Ovary (tissue), 9 donors: ENCODE measurements around the gene ZNF771. TPM values are rescaled to one million over a fixed set of nuclear protein-coding genes. Genes with fewer than 3 reads are reported as not detected.
"Not testable (repeated sequence)": the region's sequence is repeated elsewhere in the genome, so short reads cannot be mapped to it uniquely, and the experiment has no call there.

Experiments used
- DNase-seq, 5 donors: peaks; one replicate each; pipeline ENCODE4 v3.0.0-alpha.2; 2019 to 2020
- H3K27ac ChIP-seq, 2 donors: fragments of 200-600 bp; one replicate each; pipeline versions ENCODE4 v1.5.1 to v1.8.0; 2019 to 2022
- H3K27me3 ChIP-seq: fragments of 200-600 bp; one replicate; pipeline ENCODE4 v1.8.0; 2022
- H3K36me3 ChIP-seq: fragments of 200-600 bp; sonication (generic); one replicate; pipeline ENCODE4 v1.5.1; 2019
- H3K4me1 ChIP-seq: one replicate; pipeline ENCODE4 v1.8.1; 2013; ENCODE audit warnings: mild to moderate bottlenecking, moderate library complexity; ENCODE audit not compliant: insufficient read depth
- H3K4me3 ChIP-seq: fragments of 200-600 bp; sonication (generic); one replicate; pipeline ENCODE4 v1.5.1; 2017
- H3K9me3 ChIP-seq, 2 donors: fragments of 200-600 bp in 1 of 2; sonication (generic) in 1 of 2; one replicate each; pipeline versions ENCODE4 v1.5.1 to v1.8.1; 2013 to 2019; ENCODE audit warnings: mild to moderate bottlenecking in 1 of 2, moderate library complexity in 1 of 2
- EP300 ChIP-seq: sonication (generic); formaldehyde crosslinking; IDR thresholded peaks from one replicate; pipeline ENCODE4 v1.6.1; 2017; ENCODE audit warnings: antibody characterized with exemption
- POLR2A ChIP-seq: fragments of 450-650 bp; IDR thresholded peaks from one replicate; pipeline ENCODE4 v1.6.1; 2017; ENCODE audit warnings: antibody characterized with exemption, mild to moderate bottlenecking, moderate library complexity
- WGBS, 3 donors: extraction: QIAGEN DNeasy Blood & Tissue Kit in 1 of 3; methylation state at CpG; one replicate each; pipeline versions ENCODE4 v1.1.5 to v1.1.7; 2013 to 2017; 5-methylcytosine and 5-hydroxymethylcytosine counted together
- intact Hi-C, 4 donors: fragments of 100-400 bp; cut with DNase I; formaldehyde crosslinking; loops; one replicate each; pipeline versions ENCODE4 v1.11.0 to v1.15.1; 2022 to 2023
- polyA plus RNA-seq, 2 donors: library from polyadenylated mRNA; stranded (reverse); fragments of 200-250 nt in 1 of 2; fragments of 350-450 nt in 1 of 2; fragmentation: Illumina TruSeq in 1 of 2; extraction: RNeasy Lipid Tissue Mini Kit (QIAGEN cat#74804) in 1 of 2; gene quantifications; one replicate each; pipeline ENCODE4 v1.2.3, GENCODE V29; 2013 to 2014
- small RNA-seq: library from RNA; depleted of rRNA; stranded (forward); fragments of <200 nt; gene quantifications from one replicate; pipeline ENCODE3, GENCODE V24; 2016
- total RNA-seq, 7 donors: library from RNA; depleted of rRNA in 2 of 7; stranded (reverse); fragments of >200 nt in 2 of 7; fragmentation: NEBNext Ultra II Directional in 3 of 7; extraction: Animal tissue kit (Norgen Biotek cat#: 25700) in 3 of 7; gene quantifications; one replicate each; pipeline versions ENCODE4 v1.1.0 to v1.2.4, GENCODE V29; 2016 to 2023
- TF ChIP-seq, protein P1 (sequence below), 3 donors: fragments of 450-650 bp in 2 of 3; fragments of 200-600 bp in 1 of 3; IDR thresholded peaks; one replicate each; pipeline versions ENCODE4 v1.5.1 to v1.8.0; 2016 to 2022; ENCODE audit warnings: antibody characterized with exemption in 3 of 3, mild to moderate bottlenecking in 1 of 3
- donor health status: DM: no; HTN: no; CAD: no; lungs with moderate emphysema.
- donor health status: DM: no; HTN: no; CAD: no.
- donor health status: Bipolar disorder and iron deficiency.
- donor health status: DM: yes; HTN: yes; CAD: no.
- donor health status: DM: no; HTN: no; CAD: no.
- donor health status: DM: yes; HTN: yes; CAD: no.

ZNF771 gene
- total and polyA plus RNA-seq, 9 donors: 4.1 to 33.3 (median 15.9) TPM

DNA sequence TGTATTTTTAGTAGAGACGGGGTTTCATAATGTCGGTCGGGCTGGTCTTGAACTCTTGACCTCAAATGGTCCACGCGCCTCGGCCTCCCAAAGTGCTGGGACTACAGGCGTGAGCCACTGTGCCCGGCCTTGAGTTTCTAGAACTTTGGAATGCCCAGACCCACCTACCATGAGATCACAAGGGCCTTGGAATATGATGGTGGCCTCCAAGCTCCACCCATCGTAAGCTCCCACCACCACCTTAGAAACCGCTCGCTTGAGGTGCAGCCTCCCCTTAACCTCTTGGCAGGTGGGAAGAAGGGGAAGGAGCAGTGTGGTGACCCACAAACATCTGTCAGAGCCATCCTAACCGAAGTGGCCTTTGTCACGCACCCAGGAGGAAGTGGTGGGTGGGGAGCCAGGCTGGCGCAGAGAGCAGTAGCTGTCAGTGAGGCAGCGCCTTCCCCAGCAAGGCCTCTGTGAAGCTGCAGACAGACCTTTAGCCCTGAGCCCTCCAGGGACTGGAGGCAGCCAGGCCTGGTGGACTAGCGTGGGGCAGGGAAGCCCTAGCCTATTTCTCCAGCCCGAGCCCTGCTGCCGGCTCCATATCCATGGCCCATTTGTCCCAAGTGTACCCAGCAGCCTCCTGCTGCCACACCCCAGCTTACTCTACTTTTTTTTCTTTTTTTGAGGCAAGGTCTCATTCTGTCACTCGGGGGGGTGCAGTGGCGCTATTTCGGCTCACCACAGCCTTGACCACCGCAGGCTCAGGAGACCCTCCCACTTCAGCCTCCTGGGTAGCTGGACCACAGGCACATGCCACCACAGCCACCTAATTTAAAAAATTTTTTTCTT is 51.4 kb downstream of the ZNF771 start:
- H3K27ac ChIP-seq: no peak overlapping the region
- 81 to 85% (median 84%) methylated on average over 22 of the region's 22 CpGs for WGBS, 3 donors
- no peak for DNase-seq

GRCh38 chr16:30459456-30459855 is 52.0 kb downstream of the ZNF771 start:
- no peaks in the 10 kb centered on the region for H3K9me3 ChIP-seq
- intact Hi-C loops: no loop called here
- no peak overlapping the region for H3K4me3 ChIP-seq
- no peak overlapping the region for H3K27ac ChIP-seq
- H3K4me1 ChIP-seq: no peaks in the 10 kb centered on the region
- H3K27me3 ChIP-seq: no peaks in the 10 kb centered on the region
- 77 to 85% (median 80%) methylated on average over 11 of the region's 11 CpGs for WGBS, 3 donors
- TF ChIP-seq, protein P1, sequence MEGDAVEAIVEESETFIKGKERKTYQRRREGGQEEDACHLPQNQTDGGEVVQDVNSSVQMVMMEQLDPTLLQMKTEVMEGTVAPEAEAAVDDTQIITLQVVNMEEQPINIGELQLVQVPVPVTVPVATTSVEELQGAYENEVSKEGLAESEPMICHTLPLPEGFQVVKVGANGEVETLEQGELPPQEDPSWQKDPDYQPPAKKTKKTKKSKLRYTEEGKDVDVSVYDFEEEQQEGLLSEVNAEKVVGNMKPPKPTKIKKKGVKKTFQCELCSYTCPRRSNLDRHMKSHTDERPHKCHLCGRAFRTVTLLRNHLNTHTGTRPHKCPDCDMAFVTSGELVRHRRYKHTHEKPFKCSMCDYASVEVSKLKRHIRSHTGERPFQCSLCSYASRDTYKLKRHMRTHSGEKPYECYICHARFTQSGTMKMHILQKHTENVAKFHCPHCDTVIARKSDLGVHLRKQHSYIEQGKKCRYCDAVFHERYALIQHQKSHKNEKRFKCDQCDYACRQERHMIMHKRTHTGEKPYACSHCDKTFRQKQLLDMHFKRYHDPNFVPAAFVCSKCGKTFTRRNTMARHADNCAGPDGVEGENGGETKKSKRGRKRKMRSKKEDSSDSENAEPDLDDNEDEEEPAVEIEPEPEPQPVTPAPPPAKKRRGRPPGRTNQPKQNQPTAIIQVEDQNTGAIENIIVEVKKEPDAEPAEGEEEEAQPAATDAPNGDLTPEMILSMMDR (IDR thresholded peaks at IDR 0.05): no peak
- no peak for TF ChIP-seq POLR2A
- no peak for TF ChIP-seq EP300
- no peak for DNase-seq
- H3K36me3 ChIP-seq: no peaks in the 10 kb centered on the region

More for the DNA sequence above, 51.4 kb downstream of the ZNF771 start:
- H3K4me3 ChIP-seq: no peak overlapping the region
- no peaks in the 10 kb centered on the region for H3K36me3 ChIP-seq
- H3K9me3 ChIP-seq: no peaks in the 10 kb centered on the region
- H3K4me1 ChIP-seq: no peaks in the 10 kb centered on the region
- intact Hi-C loops: no loop called here
- TF ChIP-seq EP300: no peak
- no peak for TF ChIP-seq POLR2A
- TF ChIP-seq, protein P1 (IDR thresholded peaks at IDR 0.05): no peak
- no peaks in the 10 kb centered on the region for H3K27me3 ChIP-seq

GRCh38 chr16:30461426-30461825 is 54.0 kb downstream of the ZNF771 start:
- H3K9me3 ChIP-seq, H3K36me3 ChIP-seq, H3K4me1 ChIP-seq, DNase-seq, H3K4me3 ChIP-seq, H3K27ac ChIP-seq, H3K27me3 ChIP-seq, intact Hi-C loops: not testable (repeated sequence)
- WGBS, 3 donors: 81 to 89% (median 89%) methylated on average over 5 of the region's 5 CpGs

DNA sequence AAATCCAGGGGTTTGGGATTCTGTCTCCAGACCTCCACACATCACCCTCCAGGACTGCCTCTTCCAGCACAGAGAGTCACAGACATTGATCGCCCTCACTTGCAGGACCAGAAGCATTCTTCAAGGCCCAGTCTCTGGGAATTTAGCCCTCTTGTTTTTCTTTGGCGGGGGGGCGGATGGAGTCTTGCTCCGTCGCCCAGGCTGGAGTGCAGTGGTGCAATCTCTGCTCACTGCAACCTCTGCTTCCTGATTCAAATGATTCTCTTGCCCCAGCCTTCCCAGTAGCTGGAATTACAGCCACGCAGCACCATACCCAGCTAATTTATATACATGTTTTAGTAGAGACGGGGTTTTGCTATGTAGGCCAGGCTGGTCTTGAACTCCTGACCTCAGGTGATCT is 56.7 kb downstream of the ZNF771 start:
- intact Hi-C loops: no loop called here
- 86 to 89% (median 88%) methylated on average over 7 of the region's 7 CpGs for WGBS, 3 donors
- no peaks in the 10 kb centered on the region for H3K36me3 ChIP-seq
- H3K27ac ChIP-seq: no peak overlapping the region
- no peaks in the 10 kb centered on the region for H3K27me3 ChIP-seq
- H3K9me3 ChIP-seq: no peaks in the 10 kb centered on the region
- no peak for DNase-seq
- H3K4me1 ChIP-seq: no peaks in the 10 kb centered on the region
- H3K4me3 ChIP-seq: no peak overlapping the region
- TF ChIP-seq, protein P1 (IDR thresholded peaks at IDR 0.05): no peak
- TF ChIP-seq EP300 (no peak), POLR2A (no peak)

Small RNAs within 50 kb of the gene (small RNA-seq; reads per million reads assigned to genes)
- gene RF00019 (not detected), gene RF00406 (0.30 reads per million)

Other genes starting within 250 kb of the ZNF771 start
- gene CORO1A, start 224.0 kb upstream of the ZNF771 start, total RNA-seq: 10 to 100 TPM in 4 of 7 donors, 1 to 10 TPM in 3; 6.7 to 33.3 (median 14.1) TPM
- 10 to 100 TPM in 1 of 2 donors, 1 to 10 TPM in 1; 1.6 to 12.2 TPM for gene CORO1A, start 224.0 kb upstream of the ZNF771 start, polyA plus RNA-seq
- gene BOLA2B, start 213.9 kb upstream of the ZNF771 start, total RNA-seq: 100 to 1,000 TPM in 1 of 7 donors, 10 to 100 TPM in 6; 21.3 to 106 (median 40.1) TPM
- gene BOLA2B, start 213.9 kb upstream of the ZNF771 start, polyA plus RNA-seq: 10 to 100 TPM; 10.0 to 43.9 TPM
- 10 to 100 TPM in 6 of 7 donors, 1 to 10 TPM in 1; 9.3 to 60.9 (median 33.9) TPM for gene SLX1A, start 213.7 kb upstream of the ZNF771 start, total RNA-seq
- gene SLX1A, start 213.7 kb upstream of the ZNF771 start, polyA plus RNA-seq: 10 to 100 TPM in 1 of 2 donors, 1 to 10 TPM in 1; 3.5 to 12.5 TPM
- 10 to 100 TPM in 4 of 7 donors, 1 to 10 TPM in 3; 4.1 to 12.5 (median 10.5) TPM for gene SULT1A3, start 208.4 kb upstream of the ZNF771 start, total RNA-seq
- gene SULT1A3, start 208.4 kb upstream of the ZNF771 start, polyA plus RNA-seq: 10 to 100 TPM in 1 of 2 donors, 1 to 10 TPM in 1; 9.9 to 10.0 TPM
- gene NPIPB13, start 159.1 kb upstream of the ZNF771 start, total RNA-seq: 10 to 100 TPM in 3 of 7 donors, 1 to 10 TPM in 4; 1.3 to 23.7 (median 7.4) TPM
- 1 to 10 TPM; 3.2 to 4.5 TPM for gene NPIPB13, start 159.1 kb upstream of the ZNF771 start, polyA plus RNA-seq
- 10 to 100 TPM; 29.2 to 68.3 (median 64.7) TPM for gene CD2BP2, start 52.3 kb upstream of the ZNF771 start, total RNA-seq
- 10 to 100 TPM; 44.1 to 81.7 TPM for gene CD2BP2, start 52.3 kb upstream of the ZNF771 start, polyA plus RNA-seq
- 10 to 100 TPM; 18.4 to 46.9 (median 38.0) TPM for gene TBC1D10B, start 37.1 kb upstream of the ZNF771 start, total RNA-seq
- gene TBC1D10B, start 37.1 kb upstream of the ZNF771 start, polyA plus RNA-seq: 10 to 100 TPM; 24.7 to 29.7 TPM
- 1 to 10 TPM in 2 of 7 donors, not detected in 5; 1.0 to 1.3 TPM for gene MYL11, start 32.8 kb upstream of the ZNF771 start, total RNA-seq
- 1 to 10 TPM in 1 of 2 donors, under 1 TPM in 1; 0.38 to 1.4 TPM for gene MYL11, start 32.8 kb upstream of the ZNF771 start, polyA plus RNA-seq
- 1 to 10 TPM in 6 of 7 donors, under 1 TPM in 1; 0.46 to 8.2 (median 4.4) TPM for gene SEPTIN1, start 25.0 kb upstream of the ZNF771 start, total RNA-seq
- gene SEPTIN1, start 25.0 kb upstream of the ZNF771 start, polyA plus RNA-seq: 1 to 10 TPM; 1.9 to 3.2 TPM
- 1 to 10 TPM; 6.2 to 9.8 (median 6.7) TPM for gene ZNF48, start 12.2 kb upstream of the ZNF771 start, total RNA-seq
- gene ZNF48, start 12.2 kb upstream of the ZNF771 start, polyA plus RNA-seq: 1 to 10 TPM; 2.7 to 4.8 TPM
- 10 to 100 TPM; 13.2 to 34.4 (median 22.9) TPM for gene DCTPP1, start 22.4 kb downstream of the ZNF771 start, total RNA-seq
- gene DCTPP1, start 22.4 kb downstream of the ZNF771 start, polyA plus RNA-seq: 10 to 100 TPM; 16.3 to 20.3 TPM
- gene SEPHS2, start 38.3 kb downstream of the ZNF771 start, total RNA-seq: 10 to 100 TPM; 13.1 to 38.9 (median 25.6) TPM
- 10 to 100 TPM; 19.3 to 37.1 TPM for gene SEPHS2, start 38.3 kb downstream of the ZNF771 start, polyA plus RNA-seq
- 1 to 10 TPM in 6 of 7 donors, under 1 TPM in 1; 0.95 to 2.9 (median 2.0) TPM for gene ITGAL, start 65.1 kb downstream of the ZNF771 start, total RNA-seq
- gene ITGAL, start 65.1 kb downstream of the ZNF771 start, polyA plus RNA-seq: 10 to 100 TPM in 1 of 2 donors, under 1 TPM in 1; 0.90 to 13.1 TPM
- 10 to 100 TPM; 20.5 to 43.2 (median 38.6) TPM for gene ZNF768, start 119.0 kb downstream of the ZNF771 start, total RNA-seq
- gene ZNF768, start 119.0 kb downstream of the ZNF771 start, polyA plus RNA-seq: 10 to 100 TPM; 12.4 to 40.6 TPM
- 10 to 100 TPM; 11.9 to 19.2 (median 12.9) TPM for gene ZNF747, start 127.3 kb downstream of the ZNF771 start, total RNA-seq
- 10 to 100 TPM in 1 of 2 donors, 1 to 10 TPM in 1; 8.4 to 11.4 TPM for gene ZNF747, start 127.3 kb downstream of the ZNF771 start, polyA plus RNA-seq
- 10 to 100 TPM in 5 of 7 donors, 1 to 10 TPM in 2; 6.8 to 14.5 (median 13.2) TPM for gene ZNF764, start 150.8 kb downstream of the ZNF771 start, total RNA-seq
- 1 to 10 TPM; 4.3 to 9.6 TPM for gene ZNF764, start 150.8 kb downstream of the ZNF771 start, polyA plus RNA-seq
- 10 to 100 TPM; 10.4 to 31.2 (median 15.4) TPM for gene ZNF688, start 164.1 kb downstream of the ZNF771 start, total RNA-seq
- gene ZNF688, start 164.1 kb downstream of the ZNF771 start, polyA plus RNA-seq: 10 to 100 TPM; 10.3 to 16.1 TPM
- gene ZNF785, start 178.1 kb downstream of the ZNF771 start, total RNA-seq: 10 to 100 TPM in 5 of 7 donors, 1 to 10 TPM in 2; 7.0 to 29.4 (median 22.2) TPM
- gene ZNF785, start 178.1 kb downstream of the ZNF771 start, polyA plus RNA-seq: 10 to 100 TPM; 11.7 to 14.8 TPM
- gene ZNF689, start 202.8 kb downstream of the ZNF771 start, total RNA-seq: 10 to 100 TPM in 5 of 7 donors, 1 to 10 TPM in 2; 6.2 to 13.2 (median 11.6) TPM
- gene ZNF689, start 202.8 kb downstream of the ZNF771 start, polyA plus RNA-seq: 1 to 10 TPM; 6.9 to 8.8 TPM
- gene PRR14, start 243.4 kb downstream of the ZNF771 start, total RNA-seq: 10 to 100 TPM; 20.6 to 76.2 (median 50.3) TPM
- gene PRR14, start 243.4 kb downstream of the ZNF771 start, polyA plus RNA-seq: 10 to 100 TPM; 37.1 to 52.4 TPM